Retinal pigment epithelial cell (primary cell): ENCODE measurements around the gene SMARCAL1.

Source experiments
- DNase-seq: peaks from one replicate; pipeline ENCODE4 v3.0.0-alpha.2; 2010; ENCODE audit warnings: low read depth
- H3K4me3 ChIP-seq: 2 replicates; pipeline ENCODE4 v1.5.1; 2011; ENCODE audit warnings: mild to moderate bottlenecking, low read length, control low read depth, moderate library complexity
- CTCF ChIP-seq: conservative IDR thresholded peaks from 2 replicates; pipeline ENCODE4 v1.5.1; 2011; ENCODE audit warnings: low read depth, low read length, control low read depth, inconsistent platforms

SMARCAL1 gene

GRCh38 chr2:216499641-216500218 lies 87.4 kb downstream of the SMARCAL1 start:
- TF ChIP-seq CTCF: no peak
- H3K4me3 ChIP-seq: peak overlapping the region; percentile 97
- DNase-seq: no peak

- peak overlapping the region; percentile 97 for H3K4me3 ChIP-seq
- no peak for TF ChIP-seq CTCF
- no peak for DNase-seq
These were observed 88.3 kb downstream of the SMARCAL1 start for GRCh38 chr2:216500572-216500971.

GRCh38 chr2:216501854-216502253 lies 89.6 kb downstream of the SMARCAL1 start:
- no peak for DNase-seq
- H3K4me3 ChIP-seq: no peak overlapping the region
- TF ChIP-seq CTCF: no peak

- H3K4me3 ChIP-seq: no peak overlapping the region
- TF ChIP-seq CTCF: no peak
- DNase-seq: no peak
These were observed 90.3 kb downstream of the SMARCAL1 start for GRCh38 chr2:216502381-216503158.

- DNase-seq: no peak
- TF ChIP-seq CTCF: no peak
- no peak overlapping the region for H3K4me3 ChIP-seq
These were observed 90.9 kb downstream of the SMARCAL1 start for GRCh38 chr2:216503159-216503629.

- TF ChIP-seq CTCF: no peak
- no peak overlapping the region for H3K4me3 ChIP-seq
- DNase-seq: no peak
These were observed 91.6 kb downstream of the SMARCAL1 start for GRCh38 chr2:216503697-216504375.
